Thymus (tissue), 11 donors: ENCODE results near the gene PLCB1. TPM values are rescaled to one million over a fixed set of nuclear protein-coding genes. Genes with fewer than 3 reads are reported as not detected.

Source experiments
- DNase-seq, 9 donors: peaks; one replicate each; pipeline ENCODE4 v3.0.0-alpha.2; 2013; ENCODE audit warnings: low spot score in 9 of 9, low read depth in 6 of 9, missing footprints in 1 of 9
- H3K27ac ChIP-seq, 2 donors: one replicate each; pipeline ENCODE4 v1.5.1; 2013; ENCODE audit warnings: control low read depth in 1 of 2, low read depth in 1 of 2, low read length in 1 of 2, mild to moderate bottlenecking in 1 of 2, moderate library complexity in 1 of 2
- H3K27me3 ChIP-seq, 2 donors: one replicate each; pipeline ENCODE4 v1.5.1; 2013; ENCODE audit warnings: low read length in 1 of 2; ENCODE audit not compliant: control insufficient read depth in 2 of 2, insufficient read depth in 1 of 2
- H3K36me3 ChIP-seq, 2 donors: one replicate each; pipeline ENCODE4 v1.5.1; 2013; ENCODE audit warnings: low read length in 1 of 2, mild to moderate bottlenecking in 1 of 2, moderate library complexity in 1 of 2; ENCODE audit not compliant: control insufficient read depth in 2 of 2, insufficient read depth in 2 of 2
- H3K4me1 ChIP-seq, 2 donors: one replicate each; pipeline ENCODE4 v1.5.1; 2013; ENCODE audit warnings: low read length in 2 of 2; ENCODE audit not compliant: control insufficient read depth in 2 of 2, insufficient read depth in 2 of 2
- H3K4me3 ChIP-seq, 2 donors: one replicate each; pipeline ENCODE4 v1.5.1; 2013; ENCODE audit warnings: low read length in 2 of 2, control low read depth in 1 of 2, mild to moderate bottlenecking in 1 of 2
- H3K9me3 ChIP-seq, 2 donors: one replicate each; pipeline ENCODE4 v1.5.1; 2013; ENCODE audit warnings: low read length in 1 of 2, mild to moderate bottlenecking in 1 of 2; ENCODE audit not compliant: control insufficient read depth in 2 of 2, insufficient read depth in 1 of 2
- WGBS: extraction: QIAGEN DNeasy Blood & Tissue Kit; methylation state at CpG from one replicate; pipeline ENCODE4 v1.1.7; 2013; 5-methylcytosine and 5-hydroxymethylcytosine counted together
- polyA plus RNA-seq: library from polyadenylated mRNA; stranded (reverse); fragments of 200-250 nt; gene quantifications from one replicate; pipeline ENCODE4 v1.2.3, GENCODE V29; 2013
- total RNA-seq: library from RNA; stranded (reverse); fragments of 120-200 nt; gene quantifications from one replicate; pipeline ENCODE4 v1.2.4, GENCODE V29; 2013
- donor health status: healthy.

Gene PLCB1
- total and polyA plus RNA-seq, 2 donors = 4.1 to 4.7 TPM

DNA sequence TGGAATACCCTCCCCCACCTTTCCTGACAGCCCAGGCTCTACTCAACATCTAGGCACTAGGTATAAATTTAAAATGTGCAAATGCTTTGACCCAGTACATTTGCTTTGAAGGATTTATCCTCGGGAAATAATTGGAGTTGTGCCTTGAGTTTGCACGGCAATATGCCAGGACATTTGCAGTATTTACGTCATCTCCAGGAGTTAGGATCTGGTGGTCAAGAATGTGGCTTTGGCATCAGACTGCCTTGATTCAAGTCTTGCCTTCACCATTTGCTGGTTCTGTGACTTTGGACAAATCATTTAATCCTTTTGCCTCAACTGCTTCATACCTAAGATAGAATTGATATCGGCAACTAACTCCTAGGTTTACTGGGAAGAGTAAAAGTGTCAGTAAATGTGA, 169.6 kb downstream of the PLCB1 start:
- no peak overlapping the region for H3K27ac ChIP-seq
- no peak overlapping the region for H3K4me3 ChIP-seq
- 97% methylated on average over 4 of the region's 4 CpGs for WGBS
- no peaks in the 10 kb centered on the region for H3K36me3 ChIP-seq
- H3K27me3 ChIP-seq = no peaks in the 10 kb centered on the region
- H3K4me1 ChIP-seq = peaks cover 2 to 4% of the 10 kb centered on the region in 2 donors
- H3K9me3 ChIP-seq = no peaks in the 10 kb centered on the region
- DNase-seq = no peak

DNA sequence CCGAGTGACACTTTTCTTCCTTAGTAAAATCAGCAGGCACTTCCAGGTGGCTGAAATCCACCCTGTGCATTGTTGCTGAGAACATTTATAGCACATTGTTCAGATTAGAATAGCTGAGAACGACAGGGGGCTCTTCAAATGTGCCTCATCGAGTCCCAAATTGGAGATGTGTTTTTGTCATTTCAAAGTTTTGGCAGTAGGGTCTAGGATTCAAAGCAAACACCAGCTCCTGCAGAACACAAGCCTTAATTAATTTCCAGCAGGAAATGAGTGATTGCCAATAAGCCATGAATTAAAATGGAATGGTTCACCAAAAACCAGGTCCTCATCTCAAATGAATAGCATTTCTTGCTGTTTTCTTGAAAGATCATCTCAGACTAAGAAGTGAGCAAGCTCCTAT, 171.6 kb downstream of the PLCB1 start:
- WGBS = 74% methylated on average over 3 of the region's 3 CpGs
- no peak overlapping the region for H3K4me3 ChIP-seq
- DNase-seq = no peak
- H3K27ac ChIP-seq = no peak overlapping the region
- H3K36me3 ChIP-seq = no peaks in the 10 kb centered on the region
- H3K9me3 ChIP-seq = no peaks in the 10 kb centered on the region
- peaks cover 2 to 4% of the 10 kb centered on the region in 2 donors for H3K4me1 ChIP-seq
- no peaks in the 10 kb centered on the region for H3K27me3 ChIP-seq

DNA sequence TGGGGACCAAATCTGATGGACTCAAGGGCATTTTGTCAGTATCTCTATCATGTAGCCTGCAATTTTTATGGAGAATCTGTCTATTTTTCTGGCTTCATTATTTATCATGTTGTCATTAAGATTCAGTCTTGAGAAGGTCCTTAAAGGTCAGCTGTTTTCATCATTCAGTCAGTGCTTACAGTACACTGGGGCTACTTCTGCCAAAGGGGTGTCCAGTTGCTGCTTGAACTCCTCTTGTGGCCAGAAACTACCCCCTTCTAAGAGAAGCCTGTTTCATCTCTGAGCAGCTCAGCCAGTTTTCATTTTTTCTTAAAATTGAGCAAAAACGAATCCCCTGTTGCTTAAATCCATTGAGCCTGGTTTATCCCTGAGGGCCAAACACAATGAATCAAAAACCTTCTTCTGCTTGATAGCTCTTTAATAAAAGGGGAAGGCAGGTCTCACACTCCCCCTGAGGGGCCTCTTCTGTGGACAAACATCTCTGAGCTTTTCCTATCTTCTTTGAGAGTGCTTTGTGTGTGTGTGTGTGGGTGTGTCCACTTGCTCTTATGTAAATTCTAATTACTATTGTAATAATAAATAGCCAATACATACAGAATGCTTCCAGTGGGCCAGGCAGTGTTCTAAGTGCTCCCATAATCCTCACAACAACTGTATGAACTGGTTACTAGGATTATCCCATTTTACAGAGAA, 172.2 kb downstream of the PLCB1 start:
- no peaks in the 10 kb centered on the region for H3K36me3 ChIP-seq
- H3K4me3 ChIP-seq = no peak overlapping the region
- no peak overlapping the region for H3K27ac ChIP-seq
- DNase-seq = no peak
- WGBS = 88% methylated on average over 1 of the region's 1 CpG
- H3K4me1 ChIP-seq = peaks cover 2 to 4% of the 10 kb centered on the region in 2 donors
- no peaks in the 10 kb centered on the region for H3K9me3 ChIP-seq
- H3K27me3 ChIP-seq = no peaks in the 10 kb centered on the region

DNA sequence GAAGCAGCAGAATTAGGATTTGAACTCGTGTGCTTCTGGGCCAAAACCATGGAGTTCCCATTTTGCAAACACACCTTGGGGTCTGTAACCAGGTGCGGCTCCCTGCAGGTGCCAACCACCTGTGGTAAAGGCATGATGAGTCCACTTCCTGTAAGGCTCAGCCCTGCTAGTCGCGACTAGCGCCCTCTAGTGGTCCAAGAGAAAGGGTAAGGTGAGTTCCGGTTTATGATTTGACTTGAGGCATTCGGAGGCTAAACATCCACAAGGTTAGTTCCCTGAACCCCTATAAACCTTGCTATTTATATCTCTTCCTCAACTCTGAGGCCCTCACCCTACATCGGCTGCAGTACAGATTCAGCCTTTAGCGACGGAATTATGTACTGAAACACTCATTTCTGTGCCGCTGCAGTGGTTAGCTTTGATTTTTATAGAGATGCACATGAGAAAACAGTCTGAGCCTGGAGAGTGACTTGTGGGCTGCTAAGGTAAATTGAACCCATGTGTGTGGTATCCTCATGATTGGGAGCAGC, 173.4 kb downstream of the PLCB1 start:
- 74% methylated on average over 11 of the region's 11 CpGs for WGBS
- peak; percentile 27 to 84 (median 50) for DNase-seq
- H3K27ac ChIP-seq = no peak overlapping the region

DNA sequence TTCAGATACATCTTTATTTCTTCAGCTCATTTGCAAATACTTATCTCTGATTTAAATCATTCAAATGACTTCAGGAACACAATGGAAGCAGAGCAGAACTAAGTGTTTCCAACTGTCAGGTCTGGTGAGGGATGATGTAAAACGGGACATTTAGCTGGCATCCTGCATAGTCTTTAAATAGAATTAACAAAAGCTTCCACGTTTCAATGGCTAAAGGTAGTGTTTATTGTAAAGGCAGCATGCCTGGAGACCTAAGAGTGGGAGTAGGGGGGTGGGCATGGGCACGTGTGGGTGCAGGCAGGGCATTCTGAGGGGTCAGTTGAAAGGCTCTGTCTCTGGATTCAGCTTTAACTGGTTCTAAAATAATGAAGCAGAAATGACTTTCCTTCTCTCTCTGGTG, 174.9 kb downstream of the PLCB1 start:
- H3K4me3 ChIP-seq = no peak overlapping the region
- no peak overlapping the region for H3K27ac ChIP-seq
- no peaks in the 10 kb centered on the region for H3K36me3 ChIP-seq
- no peaks in the 10 kb centered on the region for H3K27me3 ChIP-seq
- no peaks in the 10 kb centered on the region for H3K9me3 ChIP-seq
- DNase-seq = no peak
- H3K4me1 ChIP-seq = peaks cover 2 to 4% of the 10 kb centered on the region in 2 donors
- WGBS = 80% methylated on average over 3 of the region's 3 CpGs

More for the DNA sequence above, 173.4 kb downstream of the PLCB1 start:
- Histone ChIP-seq H3K9me3 (no peaks in the 10 kb centered on the region), H3K36me3 (no peaks in the 10 kb centered on the region), H3K27me3 (no peaks in the 10 kb centered on the region), H3K4me3 (no peak overlapping the region), H3K4me1 (peaks cover 2 to 4% of the 10 kb centered on the region in 2 donors)

DNA sequence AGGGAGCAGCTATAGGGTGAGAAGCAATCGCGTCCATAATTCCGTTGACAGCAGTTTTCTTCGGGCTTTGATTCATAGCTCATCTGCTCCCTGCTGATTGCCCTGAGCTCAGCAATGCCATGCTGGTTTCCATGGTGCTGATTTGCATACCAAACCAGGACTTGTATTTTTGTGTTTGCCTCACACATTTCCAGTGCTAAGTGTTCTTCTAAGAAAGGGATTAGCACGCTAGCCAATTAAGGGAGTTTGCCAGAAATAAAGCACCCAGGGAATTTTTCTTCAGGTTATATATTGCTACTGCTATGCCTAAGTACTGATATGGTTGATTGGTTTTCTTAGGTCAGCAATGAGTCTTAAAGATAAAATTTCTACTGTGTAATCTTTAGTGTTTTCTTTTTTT, 177.6 kb downstream of the PLCB1 start:
- DNase-seq = no peak

DNA sequence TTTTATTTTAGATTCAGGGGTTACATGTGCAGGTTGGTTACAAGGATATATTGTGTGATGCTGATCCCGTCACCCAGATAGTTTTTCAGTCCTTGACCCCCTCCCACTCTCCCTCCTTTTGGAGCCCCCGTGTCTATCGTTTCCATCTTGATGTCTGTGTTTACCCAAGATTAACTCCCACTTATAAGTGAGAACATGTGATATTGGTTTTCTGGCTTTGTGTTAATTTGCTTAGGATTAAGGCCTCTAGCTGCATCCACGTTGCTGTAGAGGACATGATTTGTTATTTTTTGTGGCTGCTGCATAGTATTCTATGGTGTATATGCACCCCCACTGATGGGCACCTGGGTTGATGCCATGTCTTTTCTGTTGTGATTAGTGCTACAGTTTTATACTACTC, 178.6 kb downstream of the PLCB1 start:
- Histone ChIP-seq H3K36me3 (no peaks in the 10 kb centered on the region), H3K9me3 (no peaks in the 10 kb centered on the region), H3K27me3 (no peaks in the 10 kb centered on the region), H3K4me3 (no peak overlapping the region), H3K27ac (no peak overlapping the region), H3K4me1 (no peaks in the 10 kb centered on the region)
- WGBS = 95% methylated on average over 4 of the region's 4 CpGs
- DNase-seq = no peak

More for the DNA sequence above, 177.6 kb downstream of the PLCB1 start:
- no peak overlapping the region for H3K27ac ChIP-seq
- H3K36me3 ChIP-seq = no peaks in the 10 kb centered on the region
- peaks cover 2 to 4% of the 10 kb centered on the region in 2 donors for H3K4me1 ChIP-seq
- no peaks in the 10 kb centered on the region for H3K27me3 ChIP-seq
- H3K4me3 ChIP-seq = no peak overlapping the region
- 93% methylated on average over 5 of the region's 5 CpGs for WGBS
- H3K9me3 ChIP-seq = no peaks in the 10 kb centered on the region

DNA sequence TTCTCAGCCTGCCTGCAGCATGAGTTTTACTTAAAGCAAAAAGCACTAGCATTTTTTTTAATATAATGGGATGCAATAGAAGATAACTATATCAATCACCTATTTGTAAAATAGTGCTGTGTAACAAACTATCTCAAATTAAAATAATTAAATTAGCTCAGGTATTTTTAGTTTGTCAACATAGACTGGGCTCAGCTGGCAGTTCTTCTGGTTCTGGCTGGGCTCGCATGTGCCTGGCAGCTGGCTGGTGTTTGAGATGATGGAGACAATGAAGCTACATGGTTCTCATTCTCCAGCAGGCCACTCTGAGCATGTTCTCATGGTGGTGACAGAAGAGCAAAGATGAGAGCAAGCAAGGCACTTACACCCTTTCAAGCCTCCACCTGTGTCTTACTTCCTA, 181.0 kb downstream of the PLCB1 start:
- WGBS = 98% methylated on average over 1 of the region's 1 CpG
- DNase-seq = no peak
- no peaks in the 10 kb centered on the region for H3K9me3 ChIP-seq
- H3K27ac ChIP-seq = no peak overlapping the region
- no peaks in the 10 kb centered on the region for H3K36me3 ChIP-seq
- H3K4me1 ChIP-seq = no peaks in the 10 kb centered on the region
- H3K27me3 ChIP-seq = no peaks in the 10 kb centered on the region
- H3K4me3 ChIP-seq = no peak overlapping the region

DNA sequence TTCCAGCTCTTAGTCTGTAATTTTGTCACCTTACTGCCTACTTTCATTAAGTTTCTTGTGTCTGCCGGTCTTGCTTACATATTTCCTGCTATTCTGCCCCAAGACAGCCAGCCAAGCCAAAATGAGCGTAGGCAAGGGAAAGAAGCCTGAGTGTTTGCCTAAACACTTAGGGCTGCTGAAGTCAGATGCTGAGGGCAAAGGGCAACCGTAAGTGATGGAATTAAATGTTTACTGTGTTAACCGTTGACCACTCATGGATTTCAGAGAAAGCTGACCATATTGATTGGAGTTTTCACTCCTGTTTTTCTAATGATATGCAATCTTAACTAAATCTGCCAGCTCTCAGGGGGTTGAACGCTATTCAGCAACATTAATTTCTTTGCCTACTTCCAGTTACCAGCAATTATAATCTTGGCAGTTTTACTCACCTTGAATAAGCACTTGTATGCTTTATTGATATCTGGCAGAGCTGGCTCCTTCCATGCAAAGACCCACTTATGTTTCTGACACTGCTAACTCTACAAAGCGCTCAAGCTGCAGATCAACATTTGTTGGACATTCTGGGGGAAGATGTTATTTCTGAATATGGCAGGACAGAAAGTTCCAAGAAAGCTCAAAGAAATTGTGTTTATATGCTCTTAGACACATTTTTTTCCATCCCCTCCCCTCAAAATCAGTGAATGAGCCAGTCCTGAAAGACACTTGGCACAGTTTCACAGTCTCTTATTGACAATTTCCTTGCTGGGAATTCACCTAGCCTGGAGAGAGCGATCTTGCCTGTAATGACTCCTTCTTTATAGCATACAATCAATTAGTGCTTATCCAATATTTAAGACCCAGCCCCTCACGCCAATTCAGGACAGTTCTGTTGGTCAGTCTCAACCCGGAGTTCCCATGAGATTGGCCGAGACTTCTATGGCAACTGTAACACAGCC, 183.8 kb downstream of the PLCB1 start:
- H3K27me3 ChIP-seq = no peaks in the 10 kb centered on the region
- H3K4me3 ChIP-seq = no peak overlapping the region
- H3K9me3 ChIP-seq = no peaks in the 10 kb centered on the region
- WGBS = 97% methylated on average over 10 of the region's 10 CpGs
- no peak for DNase-seq
- no peak overlapping the region for H3K27ac ChIP-seq
- no peaks in the 10 kb centered on the region for H3K36me3 ChIP-seq
- no peaks in the 10 kb centered on the region for H3K4me1 ChIP-seq
